ENCODE measurements around the gene FGF1.

DNA sequence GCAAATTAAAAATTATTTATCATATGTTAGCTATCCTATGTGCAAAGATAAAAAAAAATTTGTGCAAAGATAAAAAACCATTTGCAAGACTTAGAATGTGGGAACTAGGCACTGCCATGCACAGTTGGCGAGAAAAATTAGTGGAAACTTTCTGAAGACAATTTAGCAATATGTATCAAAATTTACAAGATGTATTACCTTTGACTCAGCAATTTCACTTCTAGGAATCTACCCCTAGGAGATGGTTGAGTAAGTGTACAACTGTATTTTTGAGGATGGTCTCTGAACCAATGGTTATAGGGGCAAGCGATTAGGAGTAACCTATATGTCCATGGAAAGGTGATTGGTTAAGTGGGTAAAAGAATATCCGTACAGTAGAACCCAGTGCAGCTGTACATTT lies 88.9 kb downstream of the FGF1 start:
- TF ChIP-seq OSR2 (tag by site-specific recombination; IDR thresholded peaks at IDR 0.05) (no peak), ZBTB7A (tag by site-specific recombination; IDR thresholded peaks at IDR 0.05; ENCODE audit: low read depth) (no peak)
